Right lobe of liver (tissue), 4 donors: ENCODE data around the gene EIF3K.

Source experiments
- CTCF ChIP-seq, 4 donors: fragments of 200-600 bp in 3 of 4; fragments of 450-650 bp in 1 of 4; IDR thresholded peaks; one replicate each; pipeline versions ENCODE4 v1.5.1 to v1.8.0; 2016 to 2022; ENCODE audit warnings: antibody characterized with exemption in 4 of 4, mild to moderate bottlenecking in 2 of 4
- POLR2A ChIP-seq: fragments of 450-650 bp; IDR thresholded peaks from one replicate; pipeline ENCODE4 v1.6.1; 2017; ENCODE audit warnings: antibody characterized with exemption, mild to moderate bottlenecking
- donor health status: DM: no; HTN: no; CAD: no.
- donor health status: DM: no; HTN: no; CAD: no.
- donor health status: DM: no; HTN: yes; CAD: no.

- TF ChIP-seq CTCF (IDR thresholded peaks at IDR 0.05) (no peak), POLR2A (no peak)
Observed at GRCh38 chr19:38647966-38648768, 29.2 kb downstream of the EIF3K start.
